ENCODE data around the gene PALS2. TPM values are rescaled to one million over a fixed set of nuclear protein-coding genes. Genes with fewer than 3 reads are reported as not detected.

PALS2 gene
- total and polyA plus RNA-seq, 9 of the 15 experiments (the other 6 are each of a cell fraction or from before 2014, with no cell fraction given) = 5.9 to 35.0 (median 17.7) TPM

GRCh38 chr7:24580283-24580946 is 7.2 kb downstream of the PALS2 start (continued):
- TF ChIP-seq C11orf30 (IDR thresholded peaks at IDR 0.05; ENCODE audit: low read depth) (peak; percentile 50; the same call in 1 of the 2 replicates), POU5F1 (IDR thresholded peaks at IDR 0.05; ENCODE audit: borderline replicate concordance, low read depth, low read length, partially characterized antibody) (no peak), ZNF444 (CRISPR knock-in tag; IDR thresholded peaks at IDR 0.05) (no peak), FOXK2 (conservative IDR thresholded peaks at IDR 0.05 in 1 of 2, IDR thresholded peaks at IDR 0.05 in 1 of 2; ENCODE audit: low read depth in 2 of 2) (no peak), ZNF79 (CRISPR knock-in tag; IDR thresholded peaks at IDR 0.05; ENCODE audit: low read depth) (no peak), TCFL5 (CRISPR knock-in tag; conservative IDR thresholded peaks at IDR 0.05) (no peak), SIX5 (IDR thresholded peaks at IDR 0.05; ENCODE audit: borderline replicate concordance in 1 of 2, insufficient read depth in 1 of 2, low read depth in 1 of 2, low read length in 2 of 2) (no peak), ZNF217 (CRISPR knock-in tag; IDR thresholded peaks at IDR 0.05) (no peak), PHB (CRISPR knock-in tag; IDR thresholded peaks at IDR 0.05) (no peak), CBX1 (IDR thresholded peaks at IDR 0.05; ENCODE audit: low read depth) (no peak), ZNF316 (IDR thresholded peaks at IDR 0.05) (peak; percentile 30; the same call in 1 of the 2 replicates), MGA (IDR thresholded peaks at IDR 0.05) (no peak), GTF2A2 (tag; IDR thresholded peaks at IDR 0.05) (no peak), MITF (IDR thresholded peaks at IDR 0.05) (0 out of 2 replicates have a peak, but pooled peaks have one; percentile 31)
